Thymus (tissue), 11 donors: Measurements from ENCODE around the gene ITPKB. TPM values are rescaled to one million over a fixed set of nuclear protein-coding genes. Genes with fewer than 3 reads are reported as not detected.
"Not testable (repeated sequence)": the region's sequence is repeated elsewhere in the genome, so short reads cannot be mapped to it uniquely, and the experiment has no call there.

Experiments used
- DNase-seq, 9 donors: peaks; one replicate each; pipeline ENCODE4 v3.0.0-alpha.2; 2013; ENCODE audit warnings: low spot score in 9 of 9, low read depth in 6 of 9, missing footprints in 1 of 9
- H3K27ac ChIP-seq, 2 donors: one replicate each; pipeline ENCODE4 v1.5.1; 2013; ENCODE audit warnings: control low read depth in 1 of 2, low read depth in 1 of 2, low read length in 1 of 2, mild to moderate bottlenecking in 1 of 2, moderate library complexity in 1 of 2
- H3K27me3 ChIP-seq, 2 donors: one replicate each; pipeline ENCODE4 v1.5.1; 2013; ENCODE audit warnings: low read length in 1 of 2; ENCODE audit not compliant: control insufficient read depth in 2 of 2, insufficient read depth in 1 of 2
- H3K36me3 ChIP-seq, 2 donors: one replicate each; pipeline ENCODE4 v1.5.1; 2013; ENCODE audit warnings: low read length in 1 of 2, mild to moderate bottlenecking in 1 of 2, moderate library complexity in 1 of 2; ENCODE audit not compliant: control insufficient read depth in 2 of 2, insufficient read depth in 2 of 2
- H3K4me1 ChIP-seq, 2 donors: one replicate each; pipeline ENCODE4 v1.5.1; 2013; ENCODE audit warnings: low read length in 2 of 2; ENCODE audit not compliant: control insufficient read depth in 2 of 2, insufficient read depth in 2 of 2
- H3K4me3 ChIP-seq, 2 donors: one replicate each; pipeline ENCODE4 v1.5.1; 2013; ENCODE audit warnings: low read length in 2 of 2, control low read depth in 1 of 2, mild to moderate bottlenecking in 1 of 2
- H3K9me3 ChIP-seq, 2 donors: one replicate each; pipeline ENCODE4 v1.5.1; 2013; ENCODE audit warnings: low read length in 1 of 2, mild to moderate bottlenecking in 1 of 2; ENCODE audit not compliant: control insufficient read depth in 2 of 2, insufficient read depth in 1 of 2
- WGBS: extraction: QIAGEN DNeasy Blood & Tissue Kit; methylation state at CpG from one replicate; pipeline ENCODE4 v1.1.7; 2013; 5-methylcytosine and 5-hydroxymethylcytosine counted together
- polyA plus RNA-seq: library from polyadenylated mRNA; stranded (reverse); fragments of 200-250 nt; gene quantifications from one replicate; pipeline ENCODE4 v1.2.3, GENCODE V29; 2013
- total RNA-seq: library from RNA; stranded (reverse); fragments of 120-200 nt; gene quantifications from one replicate; pipeline ENCODE4 v1.2.4, GENCODE V29; 2013
- donor health status: healthy.

Gene ITPKB
- total and polyA plus RNA-seq, 2 donors: 22.7 to 32.0 TPM

GRCh38 chr1:226603858-226604559 is 135.1 kb downstream of the ITPKB start:
- H3K27ac ChIP-seq: no peak overlapping the region
- H3K4me1 ChIP-seq: peaks cover 0 to 7% of the 10 kb centered on the region in 2 donors
- H3K36me3 ChIP-seq: no peaks in the 10 kb centered on the region
- DNase-seq: no peak
- WGBS: 89% methylated on average over 19 of the region's 19 CpGs
- no peak overlapping the region for H3K4me3 ChIP-seq
- H3K9me3 ChIP-seq: no peaks in the 10 kb centered on the region
- H3K27me3 ChIP-seq: peaks cover 4 to 5% of the 10 kb centered on the region in 2 donors

DNA sequence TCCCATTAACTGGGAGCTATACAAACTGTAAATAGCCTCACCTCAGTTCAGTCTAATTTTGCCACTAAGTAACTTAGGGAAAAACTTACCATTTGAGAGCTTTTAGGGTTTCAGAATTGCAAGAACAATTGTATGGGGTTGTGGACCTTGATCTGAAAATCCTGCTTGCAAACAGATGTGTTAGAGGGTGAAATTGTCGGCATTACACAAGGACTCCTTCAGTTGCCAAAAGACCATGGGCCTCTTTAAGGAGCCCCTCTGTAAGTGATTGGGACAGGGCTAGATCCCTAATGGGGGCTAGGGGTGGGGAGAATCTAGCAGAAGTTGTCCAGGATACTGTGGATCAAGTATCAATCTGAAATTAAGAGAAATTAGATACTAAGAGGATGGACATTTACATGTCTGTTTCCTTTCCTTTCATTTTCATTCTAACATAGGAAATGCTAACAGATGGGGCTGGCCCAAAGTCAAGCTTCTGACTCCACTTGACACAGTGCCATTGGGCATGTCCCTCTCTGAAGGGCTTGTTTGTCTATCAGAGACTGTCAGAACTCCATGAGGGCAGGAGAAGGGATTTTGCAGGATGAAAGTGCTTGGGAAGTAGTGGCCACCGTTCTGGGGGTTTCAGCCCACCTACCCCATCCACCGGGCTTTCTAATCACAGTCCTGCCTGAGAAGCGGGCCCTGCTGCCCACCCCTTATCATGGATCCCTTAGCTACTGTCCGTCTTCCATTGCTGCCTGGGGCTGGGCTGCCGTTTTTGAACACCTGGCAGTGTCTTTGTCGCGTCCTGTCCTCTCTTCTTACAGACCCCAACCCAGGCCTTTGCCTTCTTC is 135.8 kb downstream of the ITPKB start:
- peak overlapping the region; percentile 41 to 43 for H3K27ac ChIP-seq
- no peaks in the 10 kb centered on the region for H3K36me3 ChIP-seq
- peaks cover 3 to 4% of the 10 kb centered on the region in 2 donors for H3K27me3 ChIP-seq
- H3K4me1 ChIP-seq: peaks cover 0 to 7% of the 10 kb centered on the region in 2 donors
- H3K4me3 ChIP-seq: no peak overlapping the region
- 92% methylated on average over 8 of the region's 8 CpGs for WGBS
- DNase-seq: peak in 1 of 9 donors; percentile 19
- H3K9me3 ChIP-seq: no peaks in the 10 kb centered on the region

DNA sequence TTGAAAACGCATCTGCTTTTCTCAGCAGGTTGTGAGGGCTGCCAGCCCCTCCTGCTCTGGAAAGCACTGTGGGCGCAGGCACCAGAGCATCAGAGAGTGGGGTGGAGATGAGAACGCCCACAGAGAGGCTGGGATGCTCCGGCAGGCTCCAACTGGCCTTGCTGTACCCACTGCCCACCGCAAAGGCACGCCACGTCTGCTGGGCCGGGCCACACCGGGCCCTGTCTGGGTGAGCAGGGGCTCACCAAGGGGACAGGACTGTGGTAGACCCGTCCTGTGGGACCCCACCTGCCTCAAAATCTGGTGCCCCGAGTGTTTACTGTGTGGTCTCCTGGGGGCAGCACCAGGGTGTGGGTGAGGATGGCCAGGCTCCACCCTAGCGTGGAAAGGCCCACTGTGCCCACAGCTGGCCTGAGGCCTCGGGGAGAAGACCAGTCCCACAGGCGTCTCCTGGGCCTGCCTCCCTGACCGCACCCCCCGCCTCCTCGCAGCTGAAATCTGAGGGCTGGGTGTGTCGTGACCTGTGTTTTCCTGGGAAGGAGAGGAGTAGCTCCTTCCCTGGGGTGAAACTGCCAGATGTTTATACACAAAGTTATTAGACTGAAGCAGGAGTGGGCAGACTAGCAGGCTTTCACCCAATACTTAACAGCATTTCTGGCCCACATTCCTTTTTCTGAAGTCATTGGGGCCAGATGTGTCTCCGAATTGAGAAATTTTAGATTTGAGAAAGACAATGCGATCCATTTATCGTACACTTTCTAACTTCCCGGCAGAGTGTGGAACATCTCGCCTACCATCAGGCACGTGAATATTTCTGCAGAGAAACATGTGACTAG is 136.7 kb downstream of the ITPKB start:
- WGBS: 89% methylated on average over 24 of the region's 24 CpGs

DNA sequence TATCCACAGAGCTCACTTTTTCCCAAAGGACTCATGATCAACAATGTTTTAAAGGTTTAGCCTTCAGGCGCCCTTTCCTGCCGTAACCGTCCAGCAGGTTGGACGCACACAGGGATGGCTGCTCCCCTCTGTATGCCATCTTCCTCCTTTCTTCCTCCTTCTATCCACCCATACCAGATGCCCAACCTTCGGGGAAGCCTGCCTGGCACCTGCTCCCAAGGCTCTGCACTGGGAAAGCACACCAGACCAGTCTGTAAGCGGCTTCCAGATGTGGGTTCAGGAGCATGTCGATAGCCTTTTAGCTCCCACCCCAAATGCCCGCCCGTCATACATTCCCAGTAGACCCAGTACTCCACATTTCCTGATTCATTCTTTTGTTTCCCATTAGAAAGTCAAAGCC is 137.6 kb downstream of the ITPKB start:
- H3K4me1 ChIP-seq: peaks cover 0 to 7% of the 10 kb centered on the region in 2 donors
- H3K9me3 ChIP-seq: no peaks in the 10 kb centered on the region
- H3K27ac ChIP-seq: no peak overlapping the region
- H3K4me3 ChIP-seq: no peak overlapping the region
- DNase-seq: no peak
- no peaks in the 10 kb centered on the region for H3K36me3 ChIP-seq
- H3K27me3 ChIP-seq: peaks cover 3 to 10% of the 10 kb centered on the region in 2 donors
- WGBS: 98% methylated on average over 9 of the region's 9 CpGs

More for the DNA sequence above, 136.7 kb downstream of the ITPKB start:
- H3K27ac ChIP-seq: peak overlapping the region in 1 of 2 donors; percentile 18
- no peak for DNase-seq
- H3K9me3 ChIP-seq: no peaks in the 10 kb centered on the region
- H3K27me3 ChIP-seq: peaks cover 3 to 8% of the 10 kb centered on the region in 2 donors
- no peaks in the 10 kb centered on the region for H3K36me3 ChIP-seq
- peaks cover 0 to 7% of the 10 kb centered on the region in 2 donors for H3K4me1 ChIP-seq
- no peak overlapping the region for H3K4me3 ChIP-seq

- Histone ChIP-seq H3K9me3 (no peaks in the 10 kb centered on the region), H3K4me1 (peaks cover 0 to 7% of the 10 kb centered on the region in 2 donors), H3K27me3 (peaks cover 1 to 10% of the 10 kb centered on the region in 2 donors), H3K27ac (no peak overlapping the region), H3K4me3 (no peak overlapping the region), H3K36me3 (no peaks in the 10 kb centered on the region)
- DNase-seq: no peak
- WGBS: 85% methylated on average over 4 of the region's 4 CpGs
These were observed 138.8 kb downstream of the ITPKB start for GRCh38 chr1:226600254-226600653.

- Histone ChIP-seq H3K4me3 (no peak overlapping the region), H3K27ac (no peak overlapping the region), H3K9me3 (no peaks in the 10 kb centered on the region), H3K36me3 (no peaks in the 10 kb centered on the region), H3K4me1 (peaks cover 0 to 7% of the 10 kb centered on the region in 2 donors), H3K27me3 (peaks cover 0 to 10% of the 10 kb centered on the region in 2 donors)
- no peak for DNase-seq
These were observed 139.3 kb downstream of the ITPKB start for GRCh38 chr1:226599636-226600238.

- not testable (repeated sequence) for H3K4me3 ChIP-seq, H3K9me3 ChIP-seq, H3K27ac ChIP-seq, H3K36me3 ChIP-seq, H3K4me1 ChIP-seq, DNase-seq
- WGBS: 93% methylated on average over 3 of the region's 3 CpGs
- peaks cover 0 to 10% of the 10 kb centered on the region in 2 donors for H3K27me3 ChIP-seq
These were observed 140.1 kb downstream of the ITPKB start for GRCh38 chr1:226598955-226599354.

- H3K27ac ChIP-seq: no peak overlapping the region
- no peaks in the 10 kb centered on the region for H3K4me1 ChIP-seq
- H3K36me3 ChIP-seq: no peaks in the 10 kb centered on the region
- no peaks in the 10 kb centered on the region for H3K9me3 ChIP-seq
- H3K27me3 ChIP-seq: peaks cover 0 to 10% of the 10 kb centered on the region in 2 donors
- no peak overlapping the region for H3K4me3 ChIP-seq
- DNase-seq: no peak
- 93% methylated on average over 2 of the region's 2 CpGs for WGBS
These were observed 140.6 kb downstream of the ITPKB start for GRCh38 chr1:226598455-226598849.
